T-helper 22 cell (primary cell): ENCODE measurements around the gene ANKS6.

ENCODE experiments used
- DNase-seq: peaks from one replicate; pipeline ENCODE4 v3.0.0-alpha.2; 2020; ENCODE audit warnings: low read depth

Gene ANKS6

DNA sequence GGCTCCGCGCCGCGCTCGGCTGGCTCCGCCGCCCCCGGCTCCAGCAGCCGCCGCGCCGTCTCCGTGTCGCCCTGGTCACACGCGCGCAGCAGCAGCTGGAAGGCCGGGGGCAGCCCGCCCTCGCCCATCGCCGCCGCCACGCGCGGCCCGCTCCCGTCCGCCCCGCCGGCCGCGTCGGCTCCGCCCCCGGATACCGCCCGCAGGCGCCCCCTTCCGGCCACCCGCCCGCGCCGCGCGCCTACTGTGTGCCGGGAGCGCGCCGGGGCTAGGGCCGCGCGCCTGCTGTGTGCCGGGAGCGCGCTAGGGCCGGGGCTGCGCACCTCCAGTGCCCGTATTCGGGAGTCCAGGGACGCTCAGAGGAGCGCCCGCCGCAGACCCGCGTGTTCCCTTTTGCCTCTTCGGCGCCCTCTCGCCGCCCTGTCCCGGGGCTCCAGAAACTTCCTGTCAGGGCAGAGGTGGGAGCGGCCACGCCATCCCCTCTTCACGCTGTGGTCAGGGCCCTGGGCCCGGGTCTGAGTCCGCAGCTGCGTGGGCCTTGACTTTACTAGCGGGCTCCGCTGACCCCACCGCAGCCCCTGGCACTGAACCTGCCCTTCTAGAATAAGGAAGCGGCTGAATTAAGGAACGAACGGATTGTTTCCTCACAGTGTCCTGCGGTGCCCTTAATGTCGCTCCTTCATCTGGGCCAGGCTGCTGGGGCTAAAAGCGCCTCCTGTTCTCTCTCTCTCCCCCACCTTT is at the start of gene ANKS6:
TSS of gene ANKS6 (minus strand) at position 192 of the 738 bp plus-strand sequence. CDS start at position 128, 64 bp downstream.
- DNase-seq, result peak; percentile 53

DNA sequence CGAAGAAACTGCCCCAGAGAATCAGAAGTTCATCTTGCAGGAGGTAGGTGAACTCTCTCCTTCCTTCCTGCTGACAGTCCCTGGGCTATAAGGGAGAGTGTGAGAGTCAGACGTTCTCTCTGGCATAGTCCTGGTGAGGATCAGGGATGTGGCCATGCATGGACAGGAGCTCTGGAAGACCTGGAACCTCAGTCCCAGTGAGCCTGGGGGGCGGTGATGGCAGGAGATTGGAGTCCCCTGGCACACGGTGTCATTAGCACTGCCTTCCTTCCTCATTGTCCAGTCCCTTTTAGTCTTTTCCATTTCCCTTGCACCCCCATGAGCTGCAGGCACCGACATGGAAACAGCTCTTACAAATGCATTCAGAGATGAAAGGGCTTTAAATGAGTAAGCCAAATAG is 49.7 kb upstream of the ANKS6 start:
- no peak for DNase-seq

DNA sequence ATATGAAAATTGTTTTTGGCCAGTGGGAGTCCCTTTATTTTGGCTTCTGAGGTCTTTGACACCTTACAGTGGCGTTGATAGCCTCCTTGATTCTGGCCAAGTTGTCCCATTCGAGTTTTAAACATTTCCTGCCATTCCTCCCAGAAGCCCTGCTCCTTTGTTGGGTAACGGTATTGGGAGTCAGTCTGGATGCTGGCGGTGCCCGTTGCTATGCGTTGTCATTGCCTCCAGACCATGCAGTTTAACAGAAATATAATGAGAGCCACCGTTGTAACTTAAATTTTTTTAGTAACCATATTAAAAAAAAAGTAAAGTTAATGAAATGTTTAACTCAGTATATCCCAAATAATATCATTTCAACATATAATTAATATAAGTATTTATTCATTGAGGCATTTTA is 46.2 kb upstream of the ANKS6 start:
- no peak for DNase-seq

DNA sequence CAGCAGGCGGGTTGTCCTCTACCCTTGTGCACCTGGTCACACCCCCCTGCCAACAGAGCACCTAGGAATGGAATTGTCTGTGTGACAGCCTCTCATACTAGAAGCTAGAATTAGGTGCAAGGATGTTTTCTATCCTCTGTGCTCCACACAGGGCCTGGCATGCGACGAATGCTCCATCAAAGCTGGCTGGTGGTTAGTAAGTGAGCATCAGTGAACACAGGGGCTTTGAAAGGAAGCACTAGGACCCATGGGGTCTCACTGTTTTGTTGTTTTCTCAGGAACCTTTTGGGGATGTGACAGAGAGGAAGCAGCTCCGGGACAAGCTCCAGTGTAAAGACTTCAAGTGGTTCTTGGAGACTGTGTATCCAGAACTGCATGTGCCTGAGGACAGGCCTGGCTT is 43.4 kb upstream of the ANKS6 start:
- no peak for DNase-seq

DNA sequence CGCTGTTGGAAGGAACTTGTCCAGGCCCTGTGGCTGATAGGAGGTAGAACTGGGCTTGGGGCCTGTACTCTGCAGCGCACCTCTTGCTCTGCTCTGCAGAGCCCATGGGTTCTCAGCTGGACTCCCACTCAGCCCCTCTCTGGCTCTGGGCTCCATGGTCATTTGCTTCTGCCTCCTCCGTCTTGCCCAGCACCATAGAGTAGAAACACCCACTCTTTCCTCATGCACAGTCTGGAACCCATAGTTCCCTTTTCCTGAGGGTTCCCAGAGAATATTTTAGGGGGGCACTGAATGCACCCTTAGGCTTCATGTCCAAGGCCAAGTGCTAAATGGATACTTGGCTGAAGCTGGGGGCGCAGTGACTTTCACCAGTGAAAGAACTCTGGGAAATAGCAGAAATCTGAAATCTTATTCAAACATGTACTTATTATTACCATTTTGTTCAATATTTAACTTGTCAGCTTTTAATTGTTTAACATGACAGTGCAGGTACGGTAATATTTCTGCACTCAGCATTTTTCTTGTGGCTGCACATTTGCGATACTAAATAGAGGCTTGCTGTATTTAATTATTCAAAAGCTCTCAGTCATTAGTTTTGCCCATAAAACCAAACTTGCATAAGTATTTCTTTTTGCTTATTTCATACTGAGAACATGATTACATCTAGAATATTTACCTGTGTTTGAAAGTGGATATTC is 42.7 kb upstream of the ANKS6 start:
- no peak for DNase-seq

DNA sequence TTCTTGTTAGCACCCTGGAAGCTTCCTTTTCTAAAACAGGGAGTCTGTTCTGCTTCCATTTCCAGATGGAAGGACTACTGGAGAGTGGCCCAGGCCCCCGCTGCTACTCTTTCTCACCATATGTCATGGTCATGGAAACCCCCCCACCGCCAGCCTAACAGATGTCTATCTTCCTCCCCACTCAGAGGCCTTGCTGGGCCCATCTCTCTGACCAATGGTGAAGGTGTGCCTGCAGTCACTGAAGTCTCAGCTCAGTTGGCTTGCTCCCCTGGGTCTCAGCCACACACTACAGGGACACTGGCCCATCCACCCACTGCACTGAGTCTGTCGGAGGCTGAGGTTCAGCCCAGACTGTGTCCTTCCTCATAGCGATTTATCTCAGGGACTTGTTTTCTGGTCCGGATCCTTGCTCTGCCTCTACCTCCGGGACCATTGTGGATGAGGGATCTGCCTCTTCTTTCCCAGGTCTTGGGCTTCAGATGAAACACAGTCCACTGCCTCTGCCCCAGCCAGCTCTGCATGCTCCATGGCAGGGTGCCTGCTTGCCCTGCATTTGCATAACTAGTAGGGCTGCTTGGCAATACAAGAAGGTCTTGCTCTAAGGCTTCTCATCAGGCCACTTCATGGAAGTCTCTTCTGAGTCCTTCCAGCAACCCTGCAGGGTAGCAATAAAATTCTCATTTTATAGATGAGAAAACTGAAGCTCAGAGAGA is 42.0 kb upstream of the ANKS6 start:
- DNase-seq, result no peak

DNA sequence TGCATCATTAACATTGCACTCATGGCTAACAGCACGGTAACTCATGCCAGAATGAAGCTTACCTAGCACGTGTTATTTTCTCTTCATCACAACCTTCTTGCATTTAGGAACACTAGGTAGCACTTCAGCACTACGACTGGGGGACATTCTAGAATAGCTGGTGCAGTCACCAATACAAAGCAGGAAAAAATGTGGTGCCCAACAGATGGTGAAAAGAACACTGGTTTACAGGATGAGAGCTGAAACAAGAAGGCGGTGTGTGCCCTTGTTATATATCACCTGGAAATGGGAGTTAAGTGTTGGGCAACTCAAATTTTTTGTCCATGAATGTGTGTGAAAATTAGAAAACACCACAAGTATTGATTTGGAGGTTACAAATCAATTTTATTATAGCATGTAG is 41.2 kb upstream of the ANKS6 start:
- DNase-seq, result no peak

DNA sequence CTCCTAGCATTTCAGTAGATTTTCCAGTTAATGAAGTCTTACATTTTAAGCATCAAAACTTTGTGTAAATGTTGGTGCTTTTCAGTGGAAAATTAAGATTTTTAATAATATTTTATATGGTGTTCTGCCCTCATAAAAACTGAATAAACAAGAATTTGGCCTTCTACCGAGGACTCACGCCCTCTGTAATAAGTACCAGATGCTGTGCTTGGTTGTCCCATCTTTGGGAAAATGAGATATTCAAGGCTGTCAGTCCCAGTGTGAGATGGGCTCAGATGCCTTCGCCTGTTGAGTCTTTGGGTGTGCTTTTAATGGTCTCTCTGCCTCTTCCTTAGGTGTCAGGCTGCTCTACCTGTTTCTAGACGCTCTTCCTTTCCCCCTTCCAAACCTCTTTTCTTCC is 39.9 kb upstream of the ANKS6 start:
- no peak for DNase-seq

DNA sequence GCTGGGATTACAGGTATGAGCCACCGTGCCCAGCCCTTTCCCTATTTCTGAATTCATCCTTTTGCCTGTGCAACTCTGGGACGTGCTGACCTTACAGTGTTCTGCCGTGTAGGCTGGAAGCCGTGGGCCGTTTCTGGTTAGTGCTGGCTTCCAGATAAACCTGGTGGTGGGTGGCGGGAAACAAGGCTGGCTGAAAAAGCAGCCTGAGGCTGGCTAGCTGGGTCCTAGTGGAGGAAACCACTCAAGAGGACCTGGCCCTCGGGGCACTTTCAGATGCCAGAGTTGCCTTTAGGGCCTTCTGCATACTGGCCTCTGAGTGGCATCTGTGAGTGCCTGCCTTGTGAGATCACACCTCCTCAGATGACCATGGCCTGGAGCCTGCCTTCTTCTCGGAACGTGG is 38.0 kb upstream of the ANKS6 start:
- no peak for DNase-seq

DNA sequence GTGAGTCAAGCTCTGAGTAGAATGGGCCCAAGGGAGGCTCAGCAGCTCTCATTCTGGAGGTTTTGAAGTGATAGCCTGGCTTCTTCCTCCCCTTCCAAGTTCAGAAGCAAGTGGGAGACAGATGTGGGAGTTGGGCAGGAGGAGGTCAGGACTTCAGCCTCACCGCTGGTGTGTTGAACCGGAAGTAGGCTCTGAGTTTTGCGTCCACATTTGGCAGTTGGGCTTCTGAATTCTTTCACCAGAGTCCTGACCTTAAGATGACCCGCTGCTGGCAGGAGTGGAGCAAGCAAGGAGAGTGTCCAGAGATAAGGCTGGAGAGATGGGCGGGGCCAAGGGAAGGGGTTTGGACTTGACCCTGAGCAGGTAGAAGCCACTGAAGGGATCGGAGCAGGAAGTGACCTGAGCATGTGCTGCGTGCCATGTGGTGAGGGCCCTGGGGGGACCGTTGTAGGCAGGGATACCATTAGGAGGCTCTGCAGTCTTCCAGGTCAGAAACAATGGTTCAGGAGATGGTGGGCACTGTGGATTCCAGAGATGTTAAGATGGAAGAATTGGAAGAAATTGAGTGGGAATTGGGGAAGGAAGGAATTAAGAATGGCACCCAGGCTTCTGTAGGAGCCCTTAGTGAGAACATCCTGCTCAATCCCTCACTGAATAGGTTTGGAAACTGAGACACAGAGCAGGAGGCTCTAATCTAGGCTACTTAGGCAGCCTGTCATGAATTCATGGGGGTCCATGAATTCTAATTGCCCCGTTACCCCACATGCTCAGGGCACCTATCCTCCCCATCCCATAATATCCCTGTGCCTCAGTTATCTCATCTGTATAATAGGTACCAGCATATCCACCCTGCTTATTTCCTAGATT is 37.0 kb upstream of the ANKS6 start:
- no peak for DNase-seq

DNA sequence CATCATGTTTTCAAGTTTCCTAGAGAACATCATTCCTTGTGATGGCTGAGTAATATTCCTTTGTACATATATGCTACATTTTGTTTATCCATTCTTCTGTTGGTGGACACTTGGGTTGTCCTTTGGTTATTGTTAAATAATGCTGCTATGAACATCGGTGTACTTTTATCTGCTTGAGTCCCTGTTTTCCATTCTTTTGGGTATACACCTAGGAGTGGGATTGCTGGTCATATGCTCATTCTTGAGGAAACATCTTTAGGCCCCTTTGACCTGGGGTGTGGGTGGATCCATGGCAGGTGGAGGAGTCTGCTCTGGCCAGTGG is 36.4 kb upstream of the ANKS6 start:
- no peak for DNase-seq

DNA sequence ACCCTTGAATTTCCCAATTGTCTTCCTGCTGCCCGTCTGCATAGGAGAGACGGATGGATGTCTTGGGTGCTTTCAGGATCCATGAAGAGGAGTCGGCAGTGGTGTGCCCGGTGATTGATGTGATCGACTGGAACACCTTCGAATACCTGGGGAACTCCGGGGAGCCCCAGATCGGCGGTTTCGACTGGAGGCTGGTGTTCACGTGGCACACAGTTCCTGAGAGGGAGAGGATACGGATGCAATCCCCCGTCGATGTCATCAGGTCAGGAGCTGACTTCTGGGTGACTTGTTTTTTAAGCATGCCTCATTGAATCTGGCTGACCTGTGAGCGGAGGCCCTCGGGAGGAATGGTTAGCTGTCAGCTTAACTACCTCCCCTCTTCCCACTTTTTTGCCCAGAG is 35.3 kb upstream of the ANKS6 start:
- DNase-seq, result no peak

DNA sequence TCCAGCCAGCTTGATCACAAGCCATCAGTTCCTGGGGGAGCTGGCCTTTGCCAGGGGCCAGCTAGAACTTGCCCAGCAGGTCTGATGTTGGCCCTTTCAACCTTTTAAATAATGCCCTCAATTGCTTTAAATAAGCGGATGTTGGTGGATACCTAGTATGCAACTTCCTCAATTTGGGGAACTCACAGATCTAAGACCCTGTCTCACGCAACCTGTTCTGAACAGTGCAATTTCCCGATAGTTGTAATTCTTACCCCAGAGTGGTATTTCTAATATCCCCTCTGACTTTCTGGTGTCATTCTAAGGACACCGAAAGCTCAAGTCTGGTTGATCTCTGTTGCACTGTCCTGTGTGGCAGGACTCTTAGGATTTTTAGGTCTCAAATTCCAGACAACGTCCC is 34.2 kb upstream of the ANKS6 start:
- DNase-seq, result no peak

DNA sequence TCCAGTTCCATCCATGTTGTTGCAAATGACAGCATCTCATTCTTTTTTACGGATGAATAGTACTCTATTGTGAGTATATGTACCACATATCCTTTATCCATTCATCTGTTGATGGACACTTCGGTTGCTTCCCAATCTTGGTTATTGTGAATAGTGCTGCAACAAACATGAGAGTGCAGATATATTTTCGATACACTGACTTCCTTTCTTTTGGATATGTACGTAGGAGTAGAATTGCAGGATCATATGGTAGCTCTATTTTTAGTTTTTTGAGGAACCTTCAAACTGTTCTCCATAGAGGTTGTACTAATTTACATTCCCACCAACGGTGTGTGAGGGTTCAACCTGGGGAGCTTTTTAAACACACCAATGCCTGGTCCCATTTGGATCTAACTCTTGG is 33.4 kb upstream of the ANKS6 start:
- no peak for DNase-seq

DNA sequence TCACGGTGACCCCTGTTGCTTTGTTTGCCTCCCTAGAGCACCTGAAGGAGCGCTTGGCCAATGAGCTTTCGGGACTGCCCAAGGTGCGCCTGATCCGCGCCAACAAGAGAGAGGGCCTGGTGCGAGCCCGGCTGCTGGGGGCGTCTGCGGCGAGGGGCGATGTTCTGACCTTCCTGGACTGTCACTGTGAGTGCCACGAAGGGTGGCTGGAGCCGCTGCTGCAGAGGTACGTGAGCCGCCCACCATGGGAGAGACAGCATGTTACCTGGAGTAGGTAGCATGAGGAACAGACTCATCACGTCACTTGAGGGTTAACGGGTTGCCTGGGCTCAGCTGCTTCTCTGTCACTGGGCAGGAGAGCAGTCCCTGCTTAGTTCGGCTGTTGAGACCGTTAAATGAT is 30.4 kb upstream of the ANKS6 start:
- DNase-seq, result no peak

DNA sequence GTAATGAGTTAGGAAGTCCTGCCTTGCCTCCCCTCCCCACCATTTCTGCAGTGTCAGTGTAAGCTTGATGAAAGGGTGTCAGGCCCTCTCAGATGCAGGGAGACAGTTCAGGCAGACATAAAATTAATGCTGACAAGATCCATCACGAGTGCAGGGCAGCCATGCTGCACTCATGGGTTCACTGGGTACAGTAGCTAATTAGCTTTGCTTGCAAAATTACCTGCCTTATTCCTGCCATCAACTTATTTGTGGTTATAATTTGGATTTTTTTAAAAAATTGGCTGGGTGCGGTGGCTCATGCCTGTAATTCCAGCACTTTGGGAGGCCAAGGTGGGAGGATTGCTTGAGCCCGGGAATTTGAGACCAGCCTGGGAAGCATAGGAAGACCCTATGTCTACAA is 29.1 kb upstream of the ANKS6 start:
- no peak for DNase-seq

DNA sequence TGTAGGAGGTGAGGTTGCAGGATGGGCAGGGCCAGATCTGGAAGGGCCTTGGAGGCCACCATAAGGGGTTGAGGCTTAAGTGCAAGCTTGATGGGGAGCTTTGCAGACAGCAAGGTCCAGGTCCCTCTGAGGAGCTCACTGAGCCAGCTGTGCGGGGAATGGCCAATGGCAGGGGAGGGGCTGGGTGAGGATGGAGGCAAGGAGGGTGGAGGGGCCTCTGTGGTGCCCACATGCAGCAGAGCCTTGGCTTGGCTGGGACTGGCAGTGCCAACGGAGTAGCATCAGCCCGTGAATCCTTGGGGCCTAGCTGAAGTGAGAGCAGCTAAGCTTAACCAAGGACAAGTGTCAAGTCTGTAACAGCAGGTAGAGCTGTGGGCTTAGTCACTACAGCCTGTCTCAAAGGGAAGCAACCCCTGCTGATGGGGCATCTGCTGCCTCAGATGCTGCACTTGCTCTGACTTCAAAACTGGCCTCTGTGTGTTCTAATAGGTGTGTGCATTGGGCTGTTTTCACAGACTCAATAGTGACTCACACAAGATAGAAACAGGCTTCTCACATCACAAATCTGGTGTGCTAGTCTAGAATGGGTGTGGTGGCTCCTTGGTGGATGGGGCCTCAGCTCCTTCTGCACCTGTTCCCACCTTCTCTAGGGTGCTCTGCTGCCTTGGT is 27.4 kb upstream of the ANKS6 start:
- no peak for DNase-seq

DNA sequence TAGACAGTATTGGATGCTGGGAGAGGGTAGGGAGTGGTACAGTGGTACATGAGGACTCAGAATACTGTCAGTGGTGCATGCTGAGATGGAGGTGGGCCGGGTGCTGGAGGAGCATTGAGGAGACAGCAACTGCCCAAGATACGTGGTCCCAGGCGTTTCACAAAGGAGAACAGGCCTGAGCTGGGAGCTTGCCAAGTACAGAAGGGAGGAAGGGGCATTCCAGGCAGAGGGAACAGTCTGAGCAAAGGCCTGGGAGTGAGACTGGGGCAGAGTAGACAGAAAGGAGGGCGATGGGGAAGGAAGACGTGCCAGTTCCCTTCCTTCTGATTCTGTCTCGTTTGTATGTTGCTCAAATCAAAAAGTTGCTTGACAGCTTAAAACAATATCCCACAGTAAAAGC is 26.3 kb upstream of the ANKS6 start:
- no peak for DNase-seq

DNA sequence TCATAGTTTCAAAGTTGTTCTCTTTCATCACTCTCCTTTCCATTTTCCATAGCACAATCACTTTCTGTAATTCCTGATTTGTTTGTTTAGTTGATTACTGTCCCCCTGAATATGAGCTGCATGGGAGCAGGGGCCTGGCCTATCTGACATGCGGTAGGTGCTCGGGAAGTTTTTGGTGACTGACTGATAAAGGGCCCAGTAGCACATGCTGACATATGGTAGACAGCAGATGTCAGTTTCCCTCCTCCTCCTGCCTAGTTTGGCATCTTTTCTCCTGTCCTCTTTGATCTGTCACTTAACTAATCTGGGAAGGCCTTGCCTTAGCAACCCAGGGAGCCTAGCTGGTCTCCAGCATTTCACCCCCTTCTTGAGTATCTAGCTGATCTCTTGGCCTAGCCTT is 25.5 kb upstream of the ANKS6 start:
- no peak for DNase-seq

DNA sequence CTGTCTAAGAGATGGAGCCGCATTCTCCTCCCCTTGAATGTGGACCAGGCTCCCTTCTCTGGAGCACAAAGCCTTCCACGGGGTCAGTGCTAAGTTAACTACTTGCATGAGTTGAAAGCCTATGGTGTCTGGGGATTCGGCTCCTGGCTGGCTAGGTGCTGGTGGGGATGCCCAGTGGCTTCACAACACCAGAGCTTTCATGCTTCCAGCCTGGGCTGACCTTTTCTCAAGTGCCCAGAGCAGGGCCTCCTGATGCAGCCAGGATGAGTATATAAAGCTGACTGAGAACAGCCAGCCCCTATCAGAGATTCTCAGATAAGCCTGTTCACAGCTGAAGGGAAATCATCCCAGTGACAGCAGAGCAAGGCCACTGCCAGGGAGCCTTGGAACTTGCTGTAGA is 22.9 kb upstream of the ANKS6 start:
- no peak for DNase-seq

DNA sequence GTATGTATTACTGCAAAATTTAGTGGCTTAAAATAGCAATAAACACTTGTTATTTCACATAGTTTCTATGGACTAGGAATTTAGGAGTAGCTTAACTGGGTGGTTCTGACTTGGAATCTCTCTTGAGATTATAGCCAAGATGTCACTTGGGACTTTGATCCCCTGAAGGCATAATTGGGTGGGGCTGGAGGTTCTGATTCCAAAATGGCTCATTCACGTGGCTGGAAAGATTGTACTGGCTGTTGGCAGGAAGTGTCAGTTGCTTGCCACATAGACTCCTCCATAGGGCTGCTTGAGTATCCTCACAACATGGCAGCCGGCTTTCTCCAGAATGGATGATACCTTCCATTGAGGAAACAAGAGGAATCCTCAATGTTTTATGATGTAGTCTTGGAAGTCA is 22.4 kb upstream of the ANKS6 start:
- DNase-seq, result no peak

DNA sequence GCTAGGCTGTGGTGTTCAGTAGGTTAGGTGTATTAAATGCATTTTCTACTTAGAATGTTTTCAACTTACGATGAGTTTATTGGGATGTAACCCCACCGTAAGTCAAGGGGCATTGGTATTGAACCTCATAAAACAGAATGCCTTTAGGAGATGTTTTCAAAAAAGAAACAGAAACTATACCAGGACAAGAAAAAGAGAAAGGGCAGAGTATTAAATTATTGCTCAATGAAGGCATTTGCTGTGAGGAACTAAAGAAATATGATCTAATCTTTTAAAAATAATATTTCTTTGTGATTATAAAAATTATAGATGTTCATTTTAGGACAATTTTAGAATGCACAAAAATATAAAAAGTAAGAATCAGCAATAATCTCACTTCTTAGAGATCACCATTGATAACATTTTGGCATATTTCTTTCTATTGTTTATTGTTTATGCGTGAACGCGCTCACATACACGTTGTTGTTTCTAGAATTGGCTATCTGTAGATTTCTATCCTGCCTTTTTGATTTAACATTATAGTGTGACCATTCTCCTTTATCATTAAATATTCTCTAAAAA is 19.1 kb upstream of the ANKS6 start:
- no peak for DNase-seq
